Mesendoderm (in vitro differentiated cells): Measurements from ENCODE around the gene ADGRV1.

Source experiments
- DNase-seq: peaks from one replicate; pipeline ENCODE4 v3.0.0; 2013
- H2AK5ac ChIP-seq: 2 replicates; pipeline ENCODE4 v1.6.1; 2013; ENCODE audit warnings: low read length, inconsistent platforms
- H2BK120ac ChIP-seq: 2 replicates; pipeline ENCODE4 v1.6.1; 2013; ENCODE audit warnings: low read depth, mild to moderate bottlenecking, low read length, moderate library complexity, mixed read lengths
- H2BK15ac ChIP-seq: replicated peaks from 2 replicates; pipeline ENCODE4 v1.6.1; 2013; ENCODE audit warnings: low read depth, mild to moderate bottlenecking, moderate library complexity
- H2BK5ac ChIP-seq: 2 replicates; pipeline ENCODE4 v1.6.1; 2013; ENCODE audit warnings: low read length, inconsistent platforms
- H3K18ac ChIP-seq: 2 replicates; pipeline ENCODE4 v1.6.1; 2013; ENCODE audit warnings: mild to moderate bottlenecking, low read length, mixed read lengths
- H3K23ac ChIP-seq: one replicate; pipeline ENCODE4 v1.6.1; 2013; ENCODE audit warnings: low read length
- H3K27ac ChIP-seq: 2 replicates; pipeline ENCODE4 v1.5.1; 2013; ENCODE audit warnings: low read depth, mild to moderate bottlenecking, inconsistent platforms, low read length, moderate library complexity
- H3K27me3 ChIP-seq: 2 replicates; pipeline ENCODE4 v1.6.1; 2013; ENCODE audit warnings: low read length, control low read depth, mild to moderate bottlenecking, inconsistent platforms; ENCODE audit not compliant: insufficient read depth, poor library complexity
- H3K36me3 ChIP-seq: 2 replicates; pipeline ENCODE4 v1.6.1; 2013; ENCODE audit warnings: low read length, inconsistent platforms; ENCODE audit not compliant: control insufficient read depth, insufficient read depth
- H3K4ac ChIP-seq: one replicate; pipeline ENCODE4 v1.6.1; 2013; ENCODE audit warnings: low read depth, mild to moderate bottlenecking, low read length, moderate library complexity
- H3K4me1 ChIP-seq: 2 replicates; pipeline ENCODE4 v1.6.1; 2013; ENCODE audit warnings: low read depth, low read length, inconsistent platforms; ENCODE audit not compliant: control insufficient read depth
- H3K4me2 ChIP-seq: 2 replicates; pipeline ENCODE4 v1.6.1; 2013; ENCODE audit warnings: low read length
- H3K4me3 ChIP-seq: 2 replicates; pipeline ENCODE4 v1.5.1; 2013; ENCODE audit warnings: mild to moderate bottlenecking, low read length
- H3K56ac ChIP-seq: one replicate; pipeline ENCODE4 v1.6.1; 2013; ENCODE audit warnings: low read length
- H3K79me1 ChIP-seq: 2 replicates; pipeline ENCODE4 v1.6.1; 2013; ENCODE audit warnings: low read length, inconsistent platforms
- H3K79me2 ChIP-seq: 2 replicates; pipeline ENCODE4 v1.6.1; 2013; ENCODE audit warnings: mild to moderate bottlenecking, low read length; ENCODE audit not compliant: control insufficient read depth, insufficient read depth
- H3K9ac ChIP-seq: 2 replicates; pipeline ENCODE4 v1.6.1; 2013; ENCODE audit warnings: low read length, inconsistent platforms
- H4K5ac ChIP-seq: one replicate; pipeline ENCODE4 v1.6.1; 2013; ENCODE audit warnings: low read length
- H4K8ac ChIP-seq: one replicate; pipeline ENCODE4 v1.6.1; 2013; ENCODE audit warnings: low read depth, mild to moderate bottlenecking, control low read depth, low read length, moderate library complexity
- WGBS: extraction: QIAGEN DNeasy Blood & Tissue Kit; methylation state at CpG from one replicate; pipeline ENCODE4 v1.1.7; 2013; ENCODE audit warnings: low lambda C conversion rate, missing lambda C conversion rate; ENCODE audit not compliant: insufficient coverage; ENCODE audit errors: extremely low coverage; 5-methylcytosine and 5-hydroxymethylcytosine counted together

ADGRV1 gene

GRCh38 chr5:90948969-90949368 lies 390.4 kb downstream of the ADGRV1 start:
- no peak overlapping the region for H3K56ac ChIP-seq
- no peaks in the 10 kb centered on the region for H3K79me2 ChIP-seq
- H3K4ac ChIP-seq = no peak overlapping the region
- H2BK5ac ChIP-seq = no peak overlapping the region
- H3K27me3 ChIP-seq = no peaks in the 10 kb centered on the region
- no peaks in the 10 kb centered on the region for H3K4me1 ChIP-seq
- no peak overlapping the region for H3K9ac ChIP-seq
- H3K23ac ChIP-seq = no peak overlapping the region
- no peak for DNase-seq
- no peak overlapping the region for H2BK120ac ChIP-seq
- H2BK15ac ChIP-seq = no peak overlapping the region
- H3K36me3 ChIP-seq = no peaks in the 10 kb centered on the region
- H3K4me2 ChIP-seq = no peak overlapping the region
- H2AK5ac ChIP-seq = no peak overlapping the region
- H3K27ac ChIP-seq = no peak overlapping the region
- H3K79me1 ChIP-seq = no peaks in the 10 kb centered on the region
- H4K5ac ChIP-seq = no peak overlapping the region
- no peak overlapping the region for H3K18ac ChIP-seq
- no CpG with 5 or more reads among the region's 2 CpGs for WGBS
- no peak overlapping the region for H4K8ac ChIP-seq
- H3K4me3 ChIP-seq = no peak overlapping the region

- no peak overlapping the region for H3K4me2 ChIP-seq
- H3K27me3 ChIP-seq = no peaks in the 10 kb centered on the region
- H4K5ac ChIP-seq = no peak overlapping the region
- no peaks in the 10 kb centered on the region for H3K79me1 ChIP-seq
- no peak overlapping the region for H3K4ac ChIP-seq
- H3K18ac ChIP-seq = no peak overlapping the region
- no peaks in the 10 kb centered on the region for H3K36me3 ChIP-seq
- H3K4me3 ChIP-seq = no peak overlapping the region
- no CpG with 5 or more reads among the region's 2 CpGs for WGBS
- no peak overlapping the region for H3K56ac ChIP-seq
- no peaks in the 10 kb centered on the region for H3K4me1 ChIP-seq
- H3K9ac ChIP-seq = no peak overlapping the region
- H2BK15ac ChIP-seq = no peak overlapping the region
- H2AK5ac ChIP-seq = no peak overlapping the region
- no peak for DNase-seq
- H3K27ac ChIP-seq = no peak overlapping the region
- H3K79me2 ChIP-seq = no peaks in the 10 kb centered on the region
- H2BK120ac ChIP-seq = no peak overlapping the region
- no peak overlapping the region for H2BK5ac ChIP-seq
- H4K8ac ChIP-seq = no peak overlapping the region
- no peak overlapping the region for H3K23ac ChIP-seq
These were observed 391.1 kb downstream of the ADGRV1 start for GRCh38 chr5:90949469-90950358.

GRCh38 chr5:90955001-90955635 lies 396.5 kb downstream of the ADGRV1 start:
- H3K9ac ChIP-seq = no peak overlapping the region
- H3K18ac ChIP-seq = no peak overlapping the region
- WGBS = no CpG with 5 or more reads among the region's 6 CpGs
- H3K79me2 ChIP-seq = no peaks in the 10 kb centered on the region
- no peaks in the 10 kb centered on the region for H3K4me1 ChIP-seq
- H3K56ac ChIP-seq = no peak overlapping the region
- no peak overlapping the region for H4K8ac ChIP-seq
- H3K23ac ChIP-seq = no peak overlapping the region
- H3K79me1 ChIP-seq = no peaks in the 10 kb centered on the region
- no peaks in the 10 kb centered on the region for H3K36me3 ChIP-seq
- H3K27ac ChIP-seq = no peak overlapping the region
- H4K5ac ChIP-seq = no peak overlapping the region
- no peak overlapping the region for H2AK5ac ChIP-seq
- no peak overlapping the region for H3K4ac ChIP-seq
- DNase-seq = no peak
- H2BK120ac ChIP-seq = peak overlapping the region; percentile 45
- no peaks in the 10 kb centered on the region for H3K27me3 ChIP-seq
- no peak overlapping the region for H3K4me3 ChIP-seq
- no peak overlapping the region for H2BK15ac ChIP-seq
- no peak overlapping the region for H2BK5ac ChIP-seq
- H3K4me2 ChIP-seq = no peak overlapping the region

- Histone ChIP-seq H4K8ac (no peak overlapping the region), H3K4me2 (no peak overlapping the region), H3K4me3 (no peak overlapping the region), H3K18ac (no peak overlapping the region), H3K36me3 (no peaks in the 10 kb centered on the region), H3K27ac (no peak overlapping the region), H3K56ac (no peak overlapping the region), H2BK5ac (no peak overlapping the region), H4K5ac (no peak overlapping the region), H3K79me2 (no peaks in the 10 kb centered on the region), H3K9ac (no peak overlapping the region), H3K27me3 (no peaks in the 10 kb centered on the region), H2BK15ac (no peak overlapping the region), H3K4me1 (no peaks in the 10 kb centered on the region), H3K23ac (no peak overlapping the region), H3K79me1 (no peaks in the 10 kb centered on the region), H2BK120ac (no peak overlapping the region), H3K4ac (no peak overlapping the region), H2AK5ac (no peak overlapping the region)
- no peak for DNase-seq
- WGBS = 100% methylated on average over 1 of the region's 4 CpGs
These were observed 398.0 kb downstream of the ADGRV1 start for GRCh38 chr5:90956511-90957097.

GRCh38 chr5:90957906-90958305 lies 399.3 kb downstream of the ADGRV1 start:
- Histone ChIP-seq H2AK5ac (no peak overlapping the region), H3K18ac (no peak overlapping the region), H3K56ac (no peak overlapping the region), H3K27me3 (no peaks in the 10 kb centered on the region), H3K27ac (no peak overlapping the region), H2BK15ac (no peak overlapping the region), H4K8ac (no peak overlapping the region), H3K79me2 (no peaks in the 10 kb centered on the region), H2BK5ac (no peak overlapping the region), H3K36me3 (no peaks in the 10 kb centered on the region), H3K4me1 (no peaks in the 10 kb centered on the region), H2BK120ac (no peak overlapping the region), H3K79me1 (no peaks in the 10 kb centered on the region), H3K23ac (no peak overlapping the region), H4K5ac (no peak overlapping the region), H3K4ac (no peak overlapping the region), H3K9ac (no peak overlapping the region), H3K4me3 (no peak overlapping the region), H3K4me2 (no peak overlapping the region)
- no peak for DNase-seq
